HG03432 (cell line): ENCODE data around the gene HOXC10.

Experiments used
- ATAC-seq: cut with Tn5 transposase; IDR thresholded peaks from one replicate; pipeline ENCODE4 v1.9.1; 2021; ENCODE audit warnings: mild to moderate bottlenecking, moderate library complexity; ENCODE audit not compliant: unreplicated experiment

HOXC10 gene

DNA sequence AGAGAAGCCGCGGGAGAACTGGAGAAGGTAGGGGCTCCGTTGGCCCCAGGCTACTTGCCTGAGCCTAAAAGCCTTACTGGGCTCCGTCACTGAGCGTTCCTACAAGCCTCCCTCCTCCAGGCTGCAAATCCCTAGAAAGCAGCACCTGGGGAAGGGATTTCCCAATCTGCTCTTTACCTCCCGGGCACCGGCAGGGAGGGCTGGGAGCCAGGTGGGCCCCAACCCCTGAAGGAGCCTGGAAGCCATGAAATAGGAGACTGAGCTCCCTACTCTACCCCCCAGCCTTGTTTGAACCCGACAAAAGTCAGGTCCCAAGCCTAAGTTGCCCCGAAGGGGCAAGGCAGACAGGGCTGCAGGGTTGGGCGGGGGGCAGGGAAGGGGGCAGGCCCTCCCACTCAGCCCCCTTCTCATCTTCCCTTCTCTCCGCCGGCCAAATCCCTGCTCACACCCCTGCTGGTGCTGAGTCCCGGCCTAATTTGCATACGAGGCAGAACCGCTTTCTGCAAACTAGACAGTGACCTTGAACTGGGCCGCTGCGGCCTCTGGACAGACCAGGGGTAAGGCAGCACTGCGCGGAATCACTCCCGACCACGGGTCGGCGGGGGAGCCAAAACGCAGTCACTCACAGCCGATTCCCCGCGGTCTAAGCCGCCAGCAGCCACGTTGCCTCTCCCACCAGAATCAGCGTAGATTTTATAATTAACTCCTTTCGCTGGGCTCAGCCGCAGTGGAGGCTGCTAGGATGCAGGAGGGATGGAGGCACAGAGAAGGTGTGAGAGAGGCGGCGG, 34.0 kb upstream of the HOXC10 start:
- no peak for ATAC-seq

DNA sequence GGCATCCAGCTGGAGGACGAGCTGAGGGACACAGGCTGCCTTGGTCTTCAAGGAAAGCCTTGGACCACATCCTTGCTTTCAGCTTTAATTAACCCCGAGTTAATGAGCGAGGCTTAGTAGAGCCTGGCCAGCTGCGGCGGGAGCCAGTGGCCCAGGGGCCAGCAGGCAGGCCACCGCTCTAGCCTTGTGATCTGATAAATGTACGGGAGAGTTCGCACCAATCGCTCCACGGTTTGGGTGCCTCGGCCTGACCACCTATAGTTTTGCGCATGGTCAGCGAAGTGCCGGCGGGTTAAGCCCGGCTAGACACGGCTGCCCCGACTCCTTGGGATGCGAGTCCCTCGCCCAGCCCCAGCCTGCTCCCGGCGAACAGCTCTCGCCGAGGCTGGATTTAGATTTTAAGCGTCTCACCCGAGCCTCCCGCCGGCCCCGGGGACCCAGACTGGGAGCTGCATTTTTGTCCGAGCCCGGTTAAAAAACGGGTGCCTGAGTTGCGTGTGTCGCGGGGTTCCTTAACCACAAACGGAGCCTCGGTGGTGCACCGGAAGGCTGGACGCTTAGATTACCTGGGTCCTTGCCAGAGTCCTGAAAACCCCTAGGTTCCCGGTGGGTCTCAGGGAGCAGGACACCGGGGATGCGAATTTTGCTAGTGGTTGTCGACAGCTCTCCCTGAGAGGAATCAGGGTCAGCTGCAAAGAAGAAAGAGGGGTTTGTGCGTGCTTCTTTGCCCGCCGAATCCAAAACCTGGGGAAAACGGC, 33.2 kb upstream of the HOXC10 start:
- no peak for ATAC-seq

DNA sequence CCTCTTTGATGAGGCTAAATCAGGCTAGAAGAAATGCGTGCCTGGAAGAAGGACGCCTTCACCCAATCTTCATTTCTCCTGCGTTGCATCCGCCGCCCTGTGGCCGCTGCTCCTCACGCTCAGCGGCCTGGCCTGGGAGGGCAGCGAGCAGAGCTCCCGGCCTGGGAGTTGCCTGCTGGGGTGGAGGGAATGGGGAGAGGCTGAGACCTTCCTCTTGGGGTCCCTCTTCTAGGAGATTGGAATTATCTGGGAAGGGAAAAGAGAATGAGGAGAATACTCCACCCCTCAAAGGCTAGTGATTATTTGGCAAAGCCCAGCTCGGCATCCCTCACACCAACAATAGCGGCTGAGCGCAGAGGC, 32.6 kb upstream of the HOXC10 start:
- no peak for ATAC-seq

DNA sequence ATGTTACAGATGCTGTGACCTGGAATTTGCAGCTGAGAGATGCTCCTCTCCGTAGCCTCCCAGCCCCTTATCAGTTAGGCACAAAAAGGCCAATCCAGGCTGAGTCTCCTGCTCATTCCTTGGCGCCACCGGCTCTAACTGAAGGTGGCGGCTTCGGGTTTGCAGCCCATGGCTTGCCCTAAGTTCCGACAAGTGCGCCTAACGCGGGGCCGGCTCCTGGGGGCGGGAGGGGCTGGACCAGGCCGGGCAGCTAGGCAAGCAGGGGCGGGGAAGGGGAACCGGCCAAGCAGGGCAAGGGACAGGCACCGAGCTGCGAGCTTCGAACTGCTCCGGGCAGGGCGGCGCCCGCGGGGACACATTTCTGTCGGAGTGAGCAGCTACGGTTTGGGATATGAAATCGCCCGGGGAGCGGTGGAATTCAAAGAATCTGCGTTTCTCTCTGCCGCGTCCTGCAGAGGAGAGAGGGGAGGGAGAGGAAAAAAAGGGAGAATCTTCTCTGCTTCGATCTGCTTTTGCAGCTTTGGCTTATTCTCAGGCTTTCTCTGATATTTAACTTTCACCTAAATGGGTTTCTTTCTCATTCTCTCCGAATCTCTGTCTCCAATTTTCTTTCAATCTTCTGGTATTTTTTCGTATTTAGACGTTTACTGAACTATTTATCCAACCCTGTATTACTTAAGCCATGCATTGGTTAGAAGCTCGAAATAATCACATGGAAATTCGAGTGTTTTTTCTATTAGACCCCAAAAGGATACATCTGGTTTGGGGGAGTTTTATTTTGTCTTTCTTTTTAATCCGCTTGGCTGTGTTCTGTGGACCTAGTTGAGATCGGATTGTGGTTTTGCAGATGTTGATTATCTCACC, 31.8 kb upstream of the HOXC10 start:
- ATAC-seq: no peak

DNA sequence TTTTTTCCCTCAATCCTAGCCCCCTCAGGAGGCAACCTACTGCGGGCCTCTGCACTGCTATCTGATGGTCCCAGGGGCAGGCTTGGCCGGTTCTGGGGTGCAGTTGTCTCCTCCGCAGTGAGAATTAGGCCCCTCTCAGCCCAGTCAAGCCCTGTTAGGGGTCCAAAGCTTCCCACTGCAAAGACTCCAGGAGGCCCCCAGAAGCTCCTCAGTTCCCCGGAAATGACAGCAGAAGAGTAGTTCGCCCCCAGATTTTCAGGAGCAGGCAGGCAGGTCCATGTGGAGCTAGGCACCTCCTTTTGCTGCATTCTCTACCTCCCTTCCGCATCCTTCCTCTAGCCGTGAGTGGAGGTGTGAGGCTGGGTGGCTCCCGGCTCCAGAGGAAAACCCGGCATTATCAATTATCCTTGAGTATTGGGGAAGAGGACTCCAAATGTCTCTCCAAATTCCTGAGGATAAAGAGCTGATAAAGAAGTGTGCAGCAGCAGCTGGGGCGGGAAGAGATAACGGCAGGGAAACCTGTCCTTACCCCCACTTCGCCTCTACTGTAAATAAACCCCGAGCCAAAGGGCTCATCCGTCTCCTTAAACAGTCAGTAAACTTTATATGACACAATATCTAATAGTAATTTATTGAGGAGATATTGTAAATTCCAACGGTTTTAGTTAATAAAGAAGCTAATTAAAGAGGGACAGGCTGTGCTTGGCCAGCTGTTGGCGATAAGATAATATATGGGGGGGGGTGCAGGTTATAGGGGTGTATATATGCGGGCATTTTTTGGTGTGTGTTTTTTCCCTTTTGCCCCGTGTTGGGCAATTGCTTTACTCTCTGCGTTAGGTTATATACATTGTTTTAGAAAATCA, 30.9 kb upstream of the HOXC10 start:
- no peak for ATAC-seq

DNA sequence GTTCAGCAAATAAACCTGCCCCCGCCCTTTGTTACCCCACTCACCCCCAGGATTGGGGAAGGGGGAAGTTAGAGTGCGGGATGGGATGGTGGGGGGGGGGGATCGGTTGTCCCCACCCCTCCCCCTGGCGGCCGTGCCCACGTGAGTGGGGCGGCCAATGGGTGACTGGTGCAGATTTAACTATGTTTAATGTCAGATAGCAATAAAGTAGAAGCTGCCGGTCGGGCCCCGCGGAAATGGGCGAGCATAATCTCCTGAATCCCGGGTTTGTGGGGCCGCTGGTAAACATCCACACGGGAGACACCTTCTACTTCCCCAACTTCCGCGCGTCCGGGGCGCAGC, 30.3 kb upstream of the HOXC10 start, which contains the start of gene HOXC12:
TSS of gene HOXC12 (plus strand) at position 210 of the 342 bp plus-strand sequence. CDS start at position 237, 27 bp downstream.
- no peak for ATAC-seq

DNA sequence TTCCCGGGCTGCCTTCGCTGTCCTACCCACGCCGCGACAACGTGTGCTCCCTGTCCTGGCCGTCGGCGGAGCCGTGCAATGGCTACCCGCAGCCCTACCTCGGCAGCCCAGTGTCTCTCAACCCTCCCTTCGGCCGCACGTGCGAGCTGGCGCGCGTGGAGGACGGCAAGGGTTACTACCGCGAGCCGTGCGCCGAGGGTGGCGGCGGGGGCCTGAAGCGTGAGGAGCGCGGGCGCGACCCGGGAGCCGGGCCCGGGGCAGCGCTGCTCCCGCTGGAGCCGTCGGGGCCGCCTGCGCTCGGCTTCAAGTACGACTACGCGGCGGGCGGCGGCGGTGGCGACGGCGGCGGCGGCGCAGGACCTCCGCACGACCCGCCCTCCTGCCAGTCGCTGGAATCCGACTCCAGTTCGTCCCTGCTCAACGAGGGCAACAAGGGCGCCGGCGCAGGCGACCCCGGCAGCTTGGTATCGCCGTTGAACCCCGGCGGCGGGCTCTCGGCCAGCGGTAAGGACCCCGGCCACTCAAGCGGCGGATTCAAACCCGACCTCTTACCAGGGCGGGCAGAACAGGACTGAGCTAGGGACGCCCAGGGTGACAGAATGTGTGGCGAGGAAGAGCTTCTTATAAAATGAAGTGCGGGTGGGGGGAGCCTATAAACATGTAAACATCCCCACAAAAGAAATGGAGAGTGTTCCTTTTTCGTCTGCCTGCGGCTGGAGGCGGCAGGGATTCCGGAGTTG, 29.7 kb upstream of the HOXC10 start:
- ATAC-seq: no peak

DNA sequence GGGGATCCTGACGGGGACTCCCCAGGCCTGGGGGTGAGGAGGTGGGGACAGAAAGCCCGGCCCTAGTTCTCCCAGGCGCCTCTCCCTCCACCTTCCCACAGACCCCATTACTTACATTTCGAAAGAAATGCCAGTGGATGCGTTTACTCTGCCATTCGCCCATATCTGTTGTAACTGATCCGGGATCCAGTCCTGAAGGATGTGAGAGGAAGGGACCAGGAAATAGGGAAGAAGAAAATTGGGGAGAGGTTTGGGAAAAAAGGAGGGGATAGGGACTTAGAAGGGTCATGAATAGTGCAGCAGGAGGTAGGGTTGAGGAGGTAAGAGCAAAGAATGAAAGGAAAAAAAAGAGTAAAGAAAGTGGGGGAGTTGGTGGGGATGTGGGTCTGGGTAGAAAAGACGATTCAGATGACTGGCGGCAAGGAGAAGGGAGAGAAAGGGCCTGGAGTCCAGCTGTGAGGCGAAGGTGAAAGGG, 29.1 kb upstream of the HOXC10 start:
- ATAC-seq: no peak

DNA sequence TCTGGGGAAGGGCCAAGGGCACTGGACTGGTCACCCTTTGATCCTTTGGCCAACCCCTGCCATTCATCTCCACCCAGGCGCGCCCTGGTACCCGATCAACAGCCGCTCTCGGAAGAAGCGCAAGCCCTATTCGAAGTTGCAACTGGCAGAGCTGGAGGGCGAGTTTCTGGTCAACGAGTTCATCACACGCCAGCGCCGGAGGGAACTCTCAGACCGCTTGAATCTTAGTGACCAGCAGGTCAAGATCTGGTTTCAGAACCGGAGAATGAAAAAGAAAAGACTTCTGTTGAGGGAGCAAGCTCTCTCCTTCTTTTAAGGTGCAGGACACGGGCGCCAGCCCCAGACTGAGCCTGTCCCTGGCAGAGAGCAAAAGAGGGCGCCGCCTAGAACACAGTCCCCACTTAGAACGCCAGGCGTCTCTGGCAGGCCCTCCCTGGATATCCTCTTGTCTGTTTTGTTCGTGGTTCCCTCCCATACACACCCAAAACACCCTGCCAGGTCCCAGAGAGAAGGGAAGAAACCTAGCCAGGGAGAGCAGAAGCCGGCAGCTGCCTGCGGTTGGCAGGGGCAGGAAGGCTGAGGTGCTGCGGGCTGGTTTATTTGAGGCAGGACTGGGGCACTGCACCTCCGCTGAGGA, 28.6 kb upstream of the HOXC10 start:
- no peak for ATAC-seq

DNA sequence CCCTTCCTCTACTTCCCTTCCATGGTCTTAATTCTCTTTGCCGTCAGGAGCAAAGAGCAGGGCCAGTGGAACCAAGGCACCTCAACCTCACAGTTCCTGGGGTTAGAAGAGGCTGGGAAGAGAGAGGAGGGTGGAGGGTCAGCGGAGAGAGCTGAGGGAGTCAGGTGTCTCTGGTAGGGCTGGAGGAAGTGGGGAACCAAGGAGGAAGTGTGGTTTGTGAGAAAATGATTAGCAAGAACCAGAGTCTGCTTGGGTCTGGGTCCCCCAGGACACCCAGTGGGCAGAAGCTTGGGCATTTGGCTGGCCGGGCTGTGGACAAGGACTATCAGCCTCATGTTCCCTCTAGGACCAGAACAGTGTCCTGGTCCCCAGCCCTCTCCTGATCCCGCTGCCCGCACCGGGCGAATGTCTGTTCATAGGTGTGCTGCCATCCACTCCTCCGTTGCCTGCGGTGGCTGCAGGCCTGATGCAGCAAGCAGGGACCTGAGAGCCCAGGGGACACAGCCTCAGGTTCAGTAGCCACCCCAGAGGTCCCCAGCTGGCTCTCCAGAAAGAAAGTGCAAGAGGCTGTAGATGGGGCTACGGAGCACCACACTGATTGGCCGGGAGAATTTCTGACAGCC, 27.9 kb upstream of the HOXC10 start:
- no peak for ATAC-seq

DNA sequence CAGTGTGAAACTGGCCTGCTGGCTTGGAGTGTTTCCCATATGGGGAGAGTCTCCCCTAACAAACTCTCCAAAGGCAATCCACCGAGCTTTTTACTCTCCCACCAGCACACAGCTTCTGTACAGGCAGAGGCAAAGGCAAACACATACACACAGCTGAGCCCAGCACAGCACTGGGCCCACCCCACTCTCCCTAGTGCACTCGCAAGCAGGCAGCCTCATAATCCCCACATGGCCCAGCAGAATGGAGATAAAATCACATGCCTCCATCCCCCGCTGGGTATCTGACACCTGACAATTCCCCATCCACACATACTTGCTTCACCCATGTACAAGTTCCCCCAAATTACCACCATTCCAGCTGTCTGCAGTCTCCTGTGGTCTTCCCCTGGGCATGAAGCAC, 26.8 kb upstream of the HOXC10 start:
- no peak for ATAC-seq

DNA sequence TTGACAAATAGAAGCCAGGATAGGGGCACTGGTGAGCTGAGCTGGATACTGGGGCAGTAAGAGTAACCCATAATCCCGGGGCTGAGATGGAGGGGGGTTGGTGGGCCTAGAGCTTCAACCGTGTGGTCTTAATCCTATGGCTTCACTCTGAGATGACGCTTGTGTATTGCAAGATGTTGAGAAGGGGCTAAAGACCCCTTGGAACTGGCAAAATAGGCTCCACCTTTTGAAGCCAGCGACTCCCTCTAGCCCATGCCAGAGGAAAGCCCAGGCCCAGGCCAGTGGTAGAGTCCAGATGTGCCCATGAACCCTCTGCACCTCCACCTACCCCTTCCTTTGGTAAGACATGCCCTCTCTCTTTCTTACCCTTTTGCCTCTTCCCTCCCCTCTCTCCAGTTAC, 25.6 kb upstream of the HOXC10 start:
- no peak for ATAC-seq

DNA sequence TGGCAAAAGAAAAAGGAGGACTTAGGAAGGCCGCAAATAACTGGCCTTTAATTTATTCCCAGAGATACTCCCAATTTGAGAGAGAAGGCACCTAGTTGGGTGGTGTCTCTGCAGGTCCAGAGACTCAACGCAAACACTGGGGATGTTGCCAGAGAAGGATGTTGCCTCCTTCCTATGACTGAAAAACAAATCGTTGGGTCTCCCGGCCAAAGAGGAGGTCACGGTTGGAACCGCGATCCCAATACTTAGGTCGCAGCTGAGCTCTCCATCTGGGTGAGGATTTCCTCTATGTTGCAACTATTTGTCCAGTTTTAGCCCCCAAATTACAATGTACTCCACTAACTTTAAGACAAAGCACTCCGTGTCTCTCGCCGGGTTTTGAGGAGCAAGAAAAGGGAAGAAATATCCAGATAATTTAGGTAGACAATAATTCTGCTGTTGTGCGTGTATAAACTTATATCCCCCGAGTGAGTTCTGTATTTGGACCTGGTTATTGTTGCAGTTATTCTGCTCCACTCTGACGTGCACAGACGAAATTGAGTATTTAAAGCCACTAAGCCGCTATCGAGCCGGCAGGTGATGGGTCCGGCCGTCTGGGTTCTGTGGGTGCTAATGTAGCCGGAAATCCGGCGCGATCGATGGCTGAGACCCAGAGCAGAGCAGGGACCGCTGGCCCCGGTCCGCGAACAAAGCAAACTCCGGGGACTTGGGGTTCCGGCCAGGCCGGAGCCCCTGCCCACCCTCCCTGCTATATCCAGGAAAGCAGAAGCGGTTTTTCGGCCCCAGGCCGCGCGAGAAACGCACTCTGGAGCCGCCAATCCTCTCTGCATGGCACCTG, 24.5 kb upstream of the HOXC10 start:
- ATAC-seq: no peak

DNA sequence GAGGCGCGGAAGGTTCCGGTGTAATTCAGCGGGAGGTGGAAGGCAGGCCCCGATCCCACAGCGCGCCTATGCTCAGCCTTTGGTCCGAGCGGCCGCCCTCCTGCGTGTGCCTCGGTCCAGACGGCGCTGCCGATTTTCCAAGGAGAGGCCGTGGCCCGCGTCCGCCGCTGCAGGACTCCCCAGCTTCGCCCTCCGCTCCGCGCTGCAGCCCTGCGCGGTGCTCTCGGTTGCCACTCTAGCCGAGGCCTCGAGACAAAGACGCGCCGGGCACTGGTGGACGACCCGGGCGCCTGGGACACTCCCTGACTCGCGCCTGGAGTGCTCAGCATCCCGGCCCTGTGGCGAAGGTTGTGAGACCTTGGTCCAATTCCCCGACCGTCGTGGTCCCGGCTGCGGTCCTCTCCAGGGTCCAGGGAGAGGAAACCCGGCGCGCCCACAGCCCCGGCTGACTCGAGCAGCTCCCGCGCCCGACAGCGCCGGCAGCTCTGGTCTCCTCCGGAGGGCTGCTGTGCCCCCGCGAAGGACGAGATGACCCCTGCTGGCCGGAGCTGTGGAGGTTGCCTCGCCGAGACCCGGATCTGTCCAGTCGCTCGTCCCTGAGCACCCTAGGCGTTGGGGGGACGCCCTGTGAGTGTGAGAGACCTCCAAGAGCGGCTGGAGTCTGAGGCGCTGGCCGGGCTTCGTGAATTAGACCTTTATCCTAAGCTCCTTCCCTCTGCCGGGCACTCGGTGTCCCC, 23.8 kb upstream of the HOXC10 start:
- ATAC-seq: no peak

DNA sequence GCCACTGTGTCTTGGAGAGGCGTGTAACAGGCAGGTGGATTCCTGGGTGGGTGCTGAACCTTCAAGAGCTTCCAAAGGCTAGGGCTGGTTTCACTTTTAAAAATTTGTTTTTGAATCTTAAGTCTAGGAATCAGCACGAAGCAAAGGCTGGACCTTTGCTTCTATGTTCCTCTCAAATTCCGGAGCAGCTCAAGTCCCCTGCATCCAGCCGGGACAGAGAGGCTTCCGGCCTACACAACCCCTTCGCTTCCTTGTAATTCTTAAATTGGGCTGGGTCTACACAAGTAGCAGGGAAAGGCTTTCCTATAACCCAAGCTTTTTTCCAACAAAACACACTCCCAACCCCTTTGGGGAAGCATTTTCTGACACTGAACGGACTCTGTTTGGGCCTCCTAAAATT, 21.9 kb upstream of the HOXC10 start:
- no peak for ATAC-seq

DNA sequence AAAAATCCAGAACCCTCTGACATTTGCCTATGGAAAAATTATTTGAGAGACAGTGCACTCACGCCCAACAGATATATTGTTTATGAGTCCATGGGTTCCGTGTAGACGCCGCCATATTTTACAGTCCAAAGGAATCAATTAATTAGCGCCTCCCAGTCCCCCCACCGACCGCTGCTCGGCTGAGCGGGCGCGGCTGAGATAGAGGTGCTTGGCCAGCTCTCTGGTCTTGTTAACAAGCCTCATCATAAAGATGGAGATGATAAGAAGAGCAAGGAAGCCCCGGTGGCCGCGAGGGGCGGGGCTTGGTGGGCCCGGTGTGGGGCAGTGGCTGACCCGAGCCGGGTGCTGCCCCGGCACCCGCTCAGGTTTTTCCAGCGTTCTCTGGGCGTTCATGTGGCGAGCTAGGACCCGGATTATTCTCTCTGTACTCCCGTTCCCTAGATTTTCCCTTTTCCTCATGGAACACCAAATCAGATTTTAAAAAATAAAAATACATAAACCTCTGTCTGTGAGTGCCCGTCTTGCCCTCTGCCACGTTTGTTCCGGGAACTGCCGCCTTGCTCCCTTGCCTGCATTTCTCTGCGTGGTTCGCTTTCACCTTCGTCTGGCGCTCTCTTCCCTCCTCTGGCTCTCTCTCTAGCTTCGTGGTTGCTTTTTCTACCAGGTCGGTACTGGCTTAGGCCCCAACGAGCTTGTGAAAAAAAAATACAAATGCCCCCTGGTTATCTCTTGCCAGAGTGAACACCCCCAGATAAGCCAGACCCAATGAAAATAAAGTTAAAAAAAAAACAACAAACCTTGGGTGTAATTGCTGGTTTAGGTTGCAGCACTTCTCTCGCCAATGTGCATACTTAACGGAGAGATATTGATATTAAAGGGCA, 21.3 kb upstream of the HOXC10 start:
- no peak for ATAC-seq
